Measurements from ENCODE around the gene ELF5.

- peak; percentile 18 to 38 for TF ChIP-seq RAD21 (IDR thresholded peaks at IDR 0.05)
- peak in 1 of 2 donors; percentile 43 for TF ChIP-seq JUND (IDR thresholded peaks at IDR 0.05)
- no peak for TF ChIP-seq CTCF (IDR thresholded peaks at IDR 0.05; ENCODE audit: low read depth, low read length, missing input control)
- TF ChIP-seq TAF1 (conservative IDR thresholded peaks at IDR 0.05) = no peak
Observed at GRCh38 chr11:34493926-34494595, 19.5 kb downstream of the ELF5 start.
